Ovary (tissue), 3 donors: ENCODE measurements around the gene PCSK2.

Experiments used
- CTCF ChIP-seq, 3 donors: fragments of 450-650 bp in 2 of 3; fragments of 200-600 bp in 1 of 3; IDR thresholded peaks; one replicate each; pipeline versions ENCODE4 v1.5.1 to v1.8.0; 2016 to 2022; ENCODE audit warnings: antibody characterized with exemption in 3 of 3, mild to moderate bottlenecking in 1 of 3
- POLR2A ChIP-seq: fragments of 450-650 bp; IDR thresholded peaks from one replicate; pipeline ENCODE4 v1.6.1; 2017; ENCODE audit warnings: antibody characterized with exemption, mild to moderate bottlenecking, moderate library complexity
- donor health status: DM: no; HTN: no; CAD: no.

- TF ChIP-seq CTCF (IDR thresholded peaks at IDR 0.05), result no peak
- no peak for TF ChIP-seq POLR2A
These were observed 357 bp downstream of the PCSK2 start for GRCh38 chr20:17227219-17227575.
